ENCODE results near the gene FAM47E. TPM values are rescaled to one million over a fixed set of nuclear protein-coding genes. Genes with fewer than 3 reads are reported as not detected.

FAM47E gene
- total RNA-seq, 6 experiments from 2014 or later = 0.17 TPM; not detected in 5

DNA sequence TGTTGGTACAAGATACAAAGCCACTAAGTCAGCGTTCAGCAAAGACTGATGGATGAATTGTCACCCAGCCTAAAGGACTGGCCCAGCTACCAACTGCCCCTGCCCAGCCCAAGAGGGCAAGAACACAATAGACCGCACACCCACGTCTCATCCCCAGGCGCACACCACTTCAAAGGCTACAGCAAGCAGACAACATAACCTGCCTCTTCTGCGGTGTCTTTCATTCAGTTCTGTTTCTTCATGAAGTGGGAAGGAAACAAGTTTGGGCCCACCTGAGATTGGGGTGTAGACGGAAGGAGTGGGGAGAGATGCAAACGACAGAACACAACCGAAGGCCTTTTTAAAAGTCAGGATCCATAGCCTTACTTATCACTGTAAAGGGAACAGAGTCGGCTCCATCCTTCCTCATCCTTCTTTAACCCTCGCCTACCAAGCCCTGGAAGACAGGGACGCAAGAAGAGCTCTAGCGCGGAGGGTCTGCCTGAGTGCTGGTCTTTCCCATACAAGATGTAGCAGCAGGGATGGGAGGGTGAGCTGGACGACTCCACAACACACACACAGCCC is 38.6 kb upstream of the FAM47E start:
- Mint-ChIP-seq H3K36me3 (ENCODE audit: low read depth) (no peaks in the 10 kb centered on the region), H3K9me3 (no peaks in the 10 kb centered on the region), H3K4me1 (ENCODE audit: low read depth) (peaks cover 63% of the 10 kb centered on the region), H3K4me3 (peak overlapping the region; percentile 94), H3K27ac (peak overlapping the region; percentile 97), H3K27me3 (ENCODE audit: insufficient read depth) (peaks cover 3% of the 10 kb centered on the region; the same call in 1 of the 2 replicates)
- peak; percentile 2 for DNase-seq
- TF ChIP-seq, protein P1, sequence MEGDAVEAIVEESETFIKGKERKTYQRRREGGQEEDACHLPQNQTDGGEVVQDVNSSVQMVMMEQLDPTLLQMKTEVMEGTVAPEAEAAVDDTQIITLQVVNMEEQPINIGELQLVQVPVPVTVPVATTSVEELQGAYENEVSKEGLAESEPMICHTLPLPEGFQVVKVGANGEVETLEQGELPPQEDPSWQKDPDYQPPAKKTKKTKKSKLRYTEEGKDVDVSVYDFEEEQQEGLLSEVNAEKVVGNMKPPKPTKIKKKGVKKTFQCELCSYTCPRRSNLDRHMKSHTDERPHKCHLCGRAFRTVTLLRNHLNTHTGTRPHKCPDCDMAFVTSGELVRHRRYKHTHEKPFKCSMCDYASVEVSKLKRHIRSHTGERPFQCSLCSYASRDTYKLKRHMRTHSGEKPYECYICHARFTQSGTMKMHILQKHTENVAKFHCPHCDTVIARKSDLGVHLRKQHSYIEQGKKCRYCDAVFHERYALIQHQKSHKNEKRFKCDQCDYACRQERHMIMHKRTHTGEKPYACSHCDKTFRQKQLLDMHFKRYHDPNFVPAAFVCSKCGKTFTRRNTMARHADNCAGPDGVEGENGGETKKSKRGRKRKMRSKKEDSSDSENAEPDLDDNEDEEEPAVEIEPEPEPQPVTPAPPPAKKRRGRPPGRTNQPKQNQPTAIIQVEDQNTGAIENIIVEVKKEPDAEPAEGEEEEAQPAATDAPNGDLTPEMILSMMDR (IDR thresholded peaks at IDR 0.05) = no peak

DNA sequence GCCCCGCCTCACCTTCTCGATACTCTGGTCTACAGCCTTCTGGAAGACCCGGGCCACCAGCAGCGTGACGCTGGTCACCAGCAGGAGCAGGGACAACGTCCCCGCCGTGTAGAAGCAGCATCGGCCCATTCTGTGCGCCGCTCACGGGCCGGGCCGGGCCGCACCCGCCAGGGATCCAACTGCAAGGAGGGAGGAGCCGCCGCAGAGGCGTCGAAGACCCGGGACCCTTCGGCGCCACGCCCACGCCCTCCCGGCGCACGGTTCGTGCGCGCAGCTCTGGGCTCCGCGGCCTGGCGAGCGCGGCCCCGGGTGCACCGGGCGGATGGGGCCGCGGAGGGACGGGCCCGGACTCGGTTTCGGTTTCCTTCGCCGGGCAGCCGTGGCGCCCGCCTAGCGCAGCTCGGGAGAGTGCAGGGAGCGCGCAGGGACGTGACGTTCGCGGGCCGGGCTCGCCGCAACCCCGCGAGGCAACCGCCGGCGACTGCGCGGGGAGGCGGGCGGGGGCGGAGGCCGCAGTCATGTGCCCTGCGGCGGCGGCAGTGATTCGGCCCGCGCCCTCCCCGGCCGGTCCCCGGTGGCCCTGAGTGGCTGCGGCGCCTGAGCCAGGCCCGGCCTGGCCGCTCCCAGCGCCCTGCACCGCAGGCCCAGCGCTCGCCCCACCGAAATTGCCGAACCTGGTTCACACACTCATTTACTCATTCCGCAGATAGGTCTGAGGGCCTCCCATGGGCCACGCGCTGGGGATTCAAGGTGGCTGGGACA is 37.9 kb upstream of the FAM47E start, which contains the start of gene SCARB2:
TSS of gene SCARB2 (minus strand) at position 410 of the 762 bp plus-strand sequence. CDS start at position 129, 281 bp downstream.
- no peaks in the 10 kb centered on the region for H3K36me3 Mint-ChIP-seq (ENCODE audit: low read depth)
- peaks cover 3% of the 10 kb centered on the region; the same call in 1 of the 2 replicates for H3K27me3 Mint-ChIP-seq (ENCODE audit: insufficient read depth)
- H3K4me3 Mint-ChIP-seq = peak within 1 kb of the TSS; percentile 94
- peaks cover 57% of the 10 kb centered on the region for H3K4me1 Mint-ChIP-seq (ENCODE audit: low read depth)
- H3K27ac Mint-ChIP-seq = peak within 1 kb of the TSS; percentile 97
- no peaks in the 10 kb centered on the region for H3K9me3 Mint-ChIP-seq
- TF ChIP-seq, protein P1 (IDR thresholded peaks at IDR 0.05) = no peak
- peak; percentile 80 for DNase-seq

DNA sequence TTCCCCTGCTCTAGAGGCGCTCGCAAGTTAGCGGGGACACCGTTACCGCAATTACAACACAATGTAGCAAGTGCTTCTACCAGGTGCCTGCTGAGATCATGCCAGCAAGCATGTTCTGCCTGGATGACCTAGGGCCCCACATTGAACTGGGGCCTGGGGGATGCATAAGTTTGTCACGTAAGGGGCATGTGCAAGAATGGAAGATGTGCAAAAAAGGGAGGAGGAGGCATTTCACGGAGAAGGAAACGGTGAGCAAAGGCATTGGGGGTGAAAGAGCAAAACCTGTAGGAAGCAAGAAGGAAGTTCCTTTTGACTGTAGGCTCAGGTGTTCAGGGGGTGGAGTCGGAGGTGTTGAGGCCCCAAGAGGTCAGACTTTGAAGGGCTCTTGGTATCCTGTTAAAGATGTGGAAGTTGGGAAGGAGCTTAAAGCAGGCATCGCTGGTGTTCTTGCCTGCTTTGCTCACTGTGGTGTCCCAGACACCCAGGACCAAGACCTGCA is 37.3 kb upstream of the FAM47E start:
- Mint-ChIP-seq H3K27ac (peak overlapping the region; percentile 85), H3K27me3 (ENCODE audit: insufficient read depth) (peaks cover 3% of the 10 kb centered on the region; the same call in 1 of the 2 replicates), H3K9me3 (no peaks in the 10 kb centered on the region), H3K4me1 (ENCODE audit: low read depth) (peaks cover 57% of the 10 kb centered on the region), H3K4me3 (peak overlapping the region; percentile 88), H3K36me3 (ENCODE audit: low read depth) (no peaks in the 10 kb centered on the region)
- no peak for DNase-seq
- TF ChIP-seq, protein P1 (IDR thresholded peaks at IDR 0.05) = no peak; the same call in 1 of the 2 replicates

DNA sequence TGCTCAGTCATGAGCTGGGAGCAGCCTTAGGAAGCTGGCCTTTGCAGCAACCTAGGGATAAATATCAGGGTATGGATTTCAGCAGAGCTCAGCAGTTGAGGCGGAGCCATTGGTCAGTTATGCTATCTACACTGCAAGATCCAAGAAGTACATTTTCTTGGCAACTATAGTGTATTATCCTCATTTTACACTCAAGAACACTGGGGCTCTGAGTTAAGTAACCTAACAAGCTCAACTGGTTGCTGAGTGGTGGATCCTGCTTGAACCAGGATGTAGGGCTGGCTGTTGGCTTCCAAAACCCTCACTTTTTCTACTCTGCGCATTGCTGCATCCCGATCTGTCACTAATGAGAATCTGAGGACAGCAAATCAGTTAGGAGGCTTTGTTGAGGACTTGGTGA is 36.4 kb upstream of the FAM47E start:
- Mint-ChIP-seq H3K9me3 (no peaks in the 10 kb centered on the region), H3K4me1 (ENCODE audit: low read depth) (peaks cover 56% of the 10 kb centered on the region), H3K36me3 (ENCODE audit: low read depth) (no peaks in the 10 kb centered on the region), H3K27ac (no peak overlapping the region), H3K4me3 (no peak overlapping the region), H3K27me3 (ENCODE audit: insufficient read depth) (peaks cover 3% of the 10 kb centered on the region; the same call in 1 of the 2 replicates)
- TF ChIP-seq, protein P1 (IDR thresholded peaks at IDR 0.05) = no peak
- no peak for DNase-seq

DNA sequence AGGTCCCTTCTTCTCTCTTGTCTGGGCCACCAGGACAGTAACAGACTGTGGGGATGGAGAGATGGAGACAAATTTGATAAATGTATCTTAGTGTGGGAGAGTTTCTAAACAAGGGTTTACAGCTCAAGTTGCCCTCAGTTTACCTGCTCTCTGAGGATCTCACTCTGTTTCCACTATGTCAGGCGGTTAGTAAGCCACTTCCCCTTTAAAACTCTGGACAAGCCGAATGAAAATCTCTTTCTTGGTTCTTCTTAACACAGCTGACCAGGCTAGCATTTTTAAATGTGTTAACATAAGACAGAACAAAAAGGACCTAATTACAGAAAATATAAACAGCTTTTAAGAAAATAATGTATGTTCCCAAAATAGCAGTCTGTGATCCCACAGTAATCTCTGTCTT is 35.0 kb upstream of the FAM47E start:
- Mint-ChIP-seq H3K27me3 (ENCODE audit: insufficient read depth) (peaks cover 3% of the 10 kb centered on the region; the same call in 1 of the 2 replicates), H3K27ac (no peak overlapping the region), H3K4me1 (ENCODE audit: low read depth) (peaks cover 42% of the 10 kb centered on the region), H3K4me3 (no peak overlapping the region), H3K9me3 (no peaks in the 10 kb centered on the region), H3K36me3 (ENCODE audit: low read depth) (no peaks in the 10 kb centered on the region)
- TF ChIP-seq, protein P1 (IDR thresholded peaks at IDR 0.05) = no peak
- DNase-seq = no peak
